GM12891 (cell line): ENCODE results near the gene SLC45A2.

Experiments used
- DNase-seq: peaks from one replicate; pipeline ENCODE4 v3.0.0; 2011; ENCODE audit warnings: low spot score; ENCODE audit not compliant: insufficient read length
- FAIRE-seq: peaks from 2 replicates; lab custom pipeline; 2011; peaks lifted over from hg19 to GRCh38; lab: Jason Lieb, UNC
- PAX5 ChIP-seq: IDR thresholded peaks from 2 replicates; pipeline ENCODE4 v1.6.1; 2011; ENCODE audit warnings: low read length, moderate library complexity, mild to moderate bottlenecking; ENCODE audit not compliant: insufficient read depth, severe bottlenecking
- POLR2A ChIP-seq: IDR thresholded peaks from 2 replicates; pipeline ENCODE4 v1.6.1; 2011; ENCODE audit warnings: low read depth, low read length, control low read depth
- POLR2AphosphoS5 ChIP-seq: IDR thresholded peaks from 2 replicates; pipeline ENCODE4 v1.6.1; 2011; ENCODE audit warnings: low read depth, low read length, control low read depth
- POU2F2 ChIP-seq: IDR thresholded peaks from 2 replicates; pipeline ENCODE4 v1.6.1; 2011; ENCODE audit warnings: low read depth, mild to moderate bottlenecking, control low read depth, low read length, moderate library complexity
- SPI1 ChIP-seq: IDR thresholded peaks from 2 replicates; pipeline ENCODE4 v1.6.1; 2011; ENCODE audit warnings: low read depth, low read length, control low read depth
- TAF1 ChIP-seq: IDR thresholded peaks from 2 replicates; pipeline ENCODE4 v1.6.1; 2011; ENCODE audit warnings: low read depth, low read length, control low read depth

The SLC45A2 gene

DNA sequence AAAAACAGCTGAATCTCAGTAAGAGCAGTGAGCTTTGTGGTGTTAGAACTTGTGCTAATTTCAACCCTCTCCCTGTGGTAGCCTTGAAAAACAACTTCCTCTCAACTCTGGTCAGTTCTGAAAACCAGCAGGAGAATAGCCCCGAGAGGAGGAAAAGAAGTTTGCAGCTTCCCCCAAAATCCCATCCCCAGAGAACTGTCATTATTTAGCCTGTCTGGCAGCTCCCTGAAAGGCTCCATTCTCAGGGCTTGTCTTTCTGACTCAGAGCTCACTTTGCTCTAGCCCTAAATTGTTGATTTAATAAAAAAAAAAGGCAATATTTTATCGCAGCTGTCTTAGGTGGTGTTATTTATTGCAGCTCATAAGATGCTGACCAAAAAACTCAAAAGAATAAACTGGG, 11.4 kb upstream of the SLC45A2 start:
- no peak for DNase-seq
- no peak for FAIRE-seq
- TF ChIP-seq POU2F2 (no peak), SPI1 (no peak), POLR2AphosphoS5 (no peak), TAF1 (no peak), POLR2A (no peak), PAX5 (no peak)

DNA sequence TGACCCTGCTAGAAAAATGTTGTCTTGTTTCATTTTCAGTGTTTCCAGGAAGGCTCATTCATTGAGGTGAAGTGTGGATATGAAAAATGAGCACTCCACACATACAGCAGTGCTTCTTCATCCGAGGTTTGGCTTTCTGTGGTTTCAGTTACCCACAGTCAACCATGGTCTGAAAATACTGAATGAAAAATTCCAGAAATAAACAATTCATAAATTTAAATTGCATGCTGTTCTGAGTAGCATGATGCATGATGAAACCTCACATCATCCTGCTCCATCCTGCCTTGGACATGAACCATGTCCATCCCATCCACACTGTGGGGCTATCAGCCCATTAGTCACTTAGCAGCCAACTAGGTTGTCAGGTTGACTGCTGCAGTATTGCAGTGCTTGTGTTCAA, 10.4 kb upstream of the SLC45A2 start:
- FAIRE-seq (no peak), DNase-seq (no peak)
- no peak for TF ChIP-seq SPI1
- no peak for TF ChIP-seq POLR2A
- no peak for TF ChIP-seq POLR2AphosphoS5
- no peak for TF ChIP-seq PAX5
- no peak for TF ChIP-seq TAF1
- no peak for TF ChIP-seq POU2F2

DNA sequence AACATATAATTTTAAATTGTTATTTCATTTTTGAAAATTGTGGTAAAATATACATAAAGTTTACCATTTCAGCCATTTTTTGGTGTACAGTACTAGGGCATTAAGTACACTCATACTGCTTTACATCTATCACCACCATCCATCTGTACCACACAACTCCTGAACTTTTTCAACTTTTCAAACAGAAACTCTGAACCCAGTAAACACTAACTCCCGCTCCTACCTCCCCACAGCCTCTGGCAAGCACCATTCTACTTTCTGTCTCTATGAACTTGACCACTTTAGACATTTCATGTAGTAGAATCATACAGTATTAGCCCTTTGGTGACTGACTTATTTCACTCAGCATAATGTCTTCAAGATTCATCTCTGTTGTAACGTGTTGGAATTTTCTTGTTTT, 8.4 kb upstream of the SLC45A2 start:
- FAIRE-seq = no peak
- TF ChIP-seq PAX5 (no peak), POU2F2 (no peak), TAF1 (no peak)
- no peak for DNase-seq

GRCh38 chr5:33985447-33985846, 954 bp upstream of the SLC45A2 start:
- TF ChIP-seq POLR2A (no peak), SPI1 (no peak), TAF1 (no peak), PAX5 (no peak), POLR2AphosphoS5 (no peak), POU2F2 (no peak)
- peak; percentile 26 for FAIRE-seq
- DNase-seq = no peak

DNA sequence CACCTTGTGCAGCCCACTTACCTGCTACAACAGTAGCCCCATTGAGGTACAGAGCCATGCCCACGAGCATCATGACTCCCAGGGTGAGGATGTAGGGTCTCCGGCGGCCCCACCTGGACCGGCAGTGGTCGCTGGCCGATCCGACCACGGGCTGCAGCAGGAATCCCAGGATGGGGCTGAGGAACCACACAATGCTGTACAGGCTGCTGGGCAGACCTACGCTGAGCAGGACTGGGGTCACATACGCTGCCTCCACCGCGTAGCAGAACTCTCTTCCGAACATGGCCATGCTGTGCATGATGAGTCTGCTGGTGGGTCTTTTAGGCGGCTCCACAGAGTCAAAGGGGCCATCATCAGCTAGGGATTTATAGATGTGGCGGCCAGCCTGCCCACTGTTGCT, 315 bp downstream of the SLC45A2 start:
- TF ChIP-seq POLR2AphosphoS5 = no peak
- TF ChIP-seq POU2F2 = no peak
- TF ChIP-seq POLR2A = no peak
- no peak for TF ChIP-seq SPI1
- TF ChIP-seq PAX5 = no peak
- TF ChIP-seq TAF1 = no peak
- no peak for FAIRE-seq
- no peak for DNase-seq

- TF ChIP-seq POU2F2 = no peak
- TF ChIP-seq SPI1 = no peak
- no peak for TF ChIP-seq TAF1
- no peak for TF ChIP-seq POLR2AphosphoS5
- no peak for TF ChIP-seq PAX5
- TF ChIP-seq POLR2A = no peak
- DNase-seq = no peak
- no peak for FAIRE-seq
These were observed 2.9 kb downstream of the SLC45A2 start for GRCh38 chr5:33981408-33982162.

DNA sequence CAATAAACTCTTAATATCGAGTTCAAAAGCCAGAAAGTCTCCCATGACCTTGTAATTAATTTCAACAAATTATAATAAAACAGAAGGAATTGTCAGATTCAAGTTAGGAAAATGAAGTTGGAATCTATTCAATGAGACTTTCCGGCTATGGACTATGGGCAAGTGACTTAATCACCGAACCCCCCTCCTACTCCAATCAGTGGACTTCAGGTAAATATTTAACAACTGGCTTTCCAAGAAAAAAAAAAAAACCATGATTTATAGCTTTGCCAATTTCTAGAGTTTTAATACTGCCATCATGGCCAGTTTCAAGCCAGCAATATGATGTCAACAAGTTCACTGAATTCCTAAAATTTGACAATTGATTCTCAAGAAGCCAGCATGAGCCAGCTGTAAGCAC, 4.5 kb downstream of the SLC45A2 start:
- TF ChIP-seq POLR2AphosphoS5 (no peak), PAX5 (no peak), TAF1 (no peak), SPI1 (no peak), POLR2A (no peak), POU2F2 (no peak)
- FAIRE-seq (no peak), DNase-seq (no peak)

DNA sequence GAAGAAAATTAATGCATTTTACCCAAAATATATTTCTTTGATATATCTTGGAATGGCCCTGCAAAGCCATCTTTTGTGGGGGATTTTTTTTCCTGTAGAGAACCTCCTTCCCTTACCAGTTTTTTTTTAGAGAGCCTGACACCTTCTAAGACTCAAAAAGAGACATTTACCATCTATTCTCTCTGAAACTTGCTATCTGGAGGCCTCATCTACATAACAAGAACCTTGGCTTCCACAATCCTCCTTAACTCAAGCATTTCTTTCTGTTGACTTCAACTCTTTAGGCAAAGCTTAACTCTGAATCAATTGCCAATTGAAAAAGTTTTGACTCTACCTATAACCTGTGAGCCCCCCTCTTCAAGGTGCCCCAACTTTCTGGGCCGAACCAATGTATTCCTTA, 6.2 kb downstream of the SLC45A2 start:
- TF ChIP-seq POLR2AphosphoS5 (no peak), SPI1 (no peak), TAF1 (no peak), POLR2A (no peak), POU2F2 (no peak), PAX5 (no peak)
- FAIRE-seq (no peak), DNase-seq (no peak)

DNA sequence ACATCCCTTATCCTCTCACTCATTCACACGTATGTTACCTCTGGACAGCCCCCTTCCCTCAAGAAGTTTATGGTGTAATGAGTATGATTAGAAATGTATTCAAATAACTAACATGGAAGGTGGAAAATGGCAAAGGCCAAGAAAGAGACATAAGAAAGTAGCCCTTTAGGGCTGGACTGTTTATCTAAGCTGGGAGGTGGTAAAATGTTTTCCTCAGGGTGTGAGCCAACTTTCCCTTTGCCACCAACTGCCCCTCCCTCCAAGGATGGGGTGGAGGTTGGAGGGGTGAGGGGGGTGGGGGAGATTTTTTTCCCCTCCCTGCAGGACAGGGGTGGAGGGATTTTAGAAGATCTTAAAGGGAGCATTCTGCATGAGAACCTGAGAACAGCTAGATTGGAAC, 8.2 kb downstream of the SLC45A2 start:
- FAIRE-seq = no peak
- DNase-seq = no peak
- no peak for TF ChIP-seq TAF1
- TF ChIP-seq POLR2AphosphoS5 = no peak
- no peak for TF ChIP-seq SPI1
- TF ChIP-seq PAX5 = no peak
- TF ChIP-seq POLR2A = no peak
- TF ChIP-seq POU2F2 = no peak

DNA sequence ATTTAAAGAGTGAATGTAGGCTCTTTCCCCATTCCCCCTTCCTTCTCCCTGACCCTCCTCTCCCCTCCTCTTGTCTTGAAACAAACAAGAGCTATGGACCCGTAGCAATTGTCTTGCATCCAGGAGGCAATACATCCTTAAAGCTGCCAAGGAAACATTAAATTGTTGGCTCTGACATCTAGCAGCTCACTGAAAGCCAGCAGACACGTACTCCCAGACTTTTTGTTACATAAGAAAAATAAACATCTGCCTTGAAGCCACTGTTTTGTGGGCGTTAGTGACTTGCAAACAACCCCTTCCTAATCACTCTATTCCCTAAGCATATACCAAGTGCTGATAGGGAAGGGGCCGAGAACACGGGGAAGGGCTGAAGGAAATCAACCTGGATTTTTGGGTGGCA, 8.6 kb downstream of the SLC45A2 start:
- FAIRE-seq = no peak
- TF ChIP-seq PAX5 (no peak), TAF1 (no peak), SPI1 (no peak), POU2F2 (no peak), POLR2A (no peak), POLR2AphosphoS5 (no peak)
- no peak for DNase-seq
